IMR-90 (cell line): ENCODE data around the gene CLCN4. TPM values are rescaled to one million over a fixed set of nuclear protein-coding genes. Genes with fewer than 3 reads are reported as not detected.

Experiments
- ATAC-seq: fragments of 200-7000 bp; cut with Tn5 transposase; 2 replicates; pipeline ENCODE4 v1.9.1; 2020; ENCODE audit warnings: low read depth, mild to moderate bottlenecking, moderate library complexity
- BruUV-seq: library from RNA; stranded (reverse); fragments of 400-500 nt; replicated peaks from 2 replicates; lab custom pipeline; 2021; lab: Mats Ljungman, UMichigan
- CTCF ChIA-PET: fragments of 300-600 bp; formaldehyde crosslinking; extraction: SDS; loops from one replicate; lab custom pipeline; 2021; ENCODE audit warnings: antibody characterized with exemption; lab: Yijun Ruan, JAX
- POLR2A ChIA-PET: fragments of 300-600 bp; sonication (Branson Sonifier 250); formaldehyde crosslinking; loops from one replicate; lab custom pipeline; 2022; ENCODE audit warnings: antibody characterized with exemption; ENCODE audit not compliant: unreplicated experiment; lab: Charles Lee
- DNase-seq: peaks from one replicate; pipeline ENCODE4 v3.0.0; 2013
- H2AFZ ChIP-seq: replicated peaks from 2 replicates; pipeline ENCODE3; 2013; ENCODE audit warnings: low read length, mild to moderate bottlenecking; ENCODE audit not compliant: poor library complexity
- H2AK5ac ChIP-seq: 2 replicates; pipeline ENCODE4 v1.6.1; 2013; ENCODE audit warnings: low read depth, low read length, inconsistent platforms
- H2AK9ac ChIP-seq: replicated peaks from 2 replicates; pipeline ENCODE3; 2013; ENCODE audit warnings: mild to moderate bottlenecking, low read depth, low read length, moderate library complexity; ENCODE audit not compliant: poor library complexity
- H2BK120ac ChIP-seq: 2 replicates; pipeline ENCODE4 v1.6.1; 2013; ENCODE audit warnings: low read depth, low read length, inconsistent platforms
- H2BK15ac ChIP-seq: 3 replicates; pipeline ENCODE4 v1.6.1; 2013; ENCODE audit warnings: low read depth, low read length, inconsistent platforms
- H2BK20ac ChIP-seq: 2 replicates; pipeline ENCODE4 v1.6.1; 2013; ENCODE audit warnings: low read depth, mild to moderate bottlenecking, inconsistent platforms, low read length, moderate library complexity
- H2BK5ac ChIP-seq: 2 replicates; pipeline ENCODE4 v1.6.1; 2013; ENCODE audit warnings: mild to moderate bottlenecking, low read depth, low read length, inconsistent platforms; ENCODE audit not compliant: poor library complexity, severe bottlenecking
- H3K14ac ChIP-seq: replicated peaks from 2 replicates; pipeline ENCODE4 v1.6.1; 2013; ENCODE audit warnings: low read depth, low read length, inconsistent platforms
- H3K18ac ChIP-seq: 2 replicates; pipeline ENCODE4 v1.6.1; 2013; ENCODE audit warnings: low read depth, low read length, control low read depth
- H3K23ac ChIP-seq: 2 replicates; pipeline ENCODE4 v1.6.1; 2013; ENCODE audit warnings: low read depth, low read length, inconsistent platforms
- H3K27ac ChIP-seq: 2 replicates; pipeline ENCODE4 v1.5.1; 2013; ENCODE audit warnings: mild to moderate bottlenecking, control low read depth, low read length; ENCODE audit not compliant: insufficient read depth
- H3K27me3 ChIP-seq: 2 replicates; pipeline ENCODE4 v1.6.1; 2013; ENCODE audit warnings: low read length; ENCODE audit not compliant: control insufficient read depth, insufficient read depth
- H3K36me3 ChIP-seq: 2 replicates; pipeline ENCODE4 v1.6.1; 2013; ENCODE audit warnings: low read length, mixed read lengths; ENCODE audit not compliant: control insufficient read depth, insufficient read depth
- H3K4ac ChIP-seq: 2 replicates; pipeline ENCODE4 v1.6.1; 2013; ENCODE audit warnings: low read depth, low read length, inconsistent platforms
- H3K4me1 ChIP-seq: 2 replicates; pipeline ENCODE4 v1.6.1; 2013; ENCODE audit warnings: low read length, mixed read lengths; ENCODE audit not compliant: control insufficient read depth, insufficient read depth
- H3K4me2 ChIP-seq: 2 replicates; pipeline ENCODE4 v1.6.1; 2013; ENCODE audit warnings: low read depth, mild to moderate bottlenecking, control low read depth, low read length, moderate library complexity
- H3K4me3 ChIP-seq: 2 replicates; pipeline ENCODE4 v1.5.1; 2013; ENCODE audit warnings: low read depth, mild to moderate bottlenecking, control low read depth, low read length, moderate library complexity; ENCODE audit not compliant: insufficient read depth
- H3K56ac ChIP-seq: 2 replicates; pipeline ENCODE4 v1.6.1; 2013; ENCODE audit warnings: low read length, inconsistent platforms; ENCODE audit not compliant: insufficient read depth; ENCODE audit errors: extremely low read depth
- H3K79me1 ChIP-seq, 2 experiments: 2 replicates each; pipeline ENCODE4 v1.6.1; 2013; ENCODE audit warnings: low read length in 2 of 2, inconsistent platforms in 1 of 2, low read depth in 1 of 2
- H3K9ac ChIP-seq: 2 replicates; pipeline ENCODE4 v1.6.1; 2013; ENCODE audit warnings: low read depth, low read length, control low read depth
- H3K9me1 ChIP-seq: 2 replicates; pipeline ENCODE4 v1.6.1; 2013; ENCODE audit warnings: low read length, inconsistent platforms; ENCODE audit not compliant: insufficient read depth
- H3K9me3 ChIP-seq: 2 replicates; pipeline ENCODE4 v1.6.1; 2013; ENCODE audit warnings: low read length; ENCODE audit not compliant: control insufficient read depth, insufficient read depth
- H4K20me1 ChIP-seq: 2 replicates; pipeline ENCODE4 v1.6.1; 2013; ENCODE audit warnings: low read length, inconsistent platforms; ENCODE audit not compliant: insufficient read depth
- H4K5ac ChIP-seq: 2 replicates; pipeline ENCODE4 v1.6.1; 2013; ENCODE audit warnings: mild to moderate bottlenecking, low read depth, low read length, control low read depth
- H4K8ac ChIP-seq, 2 experiments: 2 replicates each; pipeline ENCODE4 v1.6.1; 2013; ENCODE audit warnings: low read depth in 2 of 2, low read length in 2 of 2, control low read depth in 1 of 2, inconsistent platforms in 1 of 2
- H4K91ac ChIP-seq: 2 replicates; pipeline ENCODE4 v1.6.1; 2013; ENCODE audit warnings: low read depth, low read length, inconsistent platforms; ENCODE audit not compliant: insufficient read depth
- BHLHE40 ChIP-seq: fragments of 150-350 bp; IDR thresholded peaks from 2 replicates; pipeline ENCODE4 v1.6.1; 2016; ENCODE audit warnings: mild to moderate bottlenecking, low read depth, low read length
- CEBPB ChIP-seq: IDR thresholded peaks from 2 replicates; pipeline ENCODE4 v1.6.1; 2012; ENCODE audit warnings: low read depth, low read length, improper control_type of control experiment
- CHD1 ChIP-seq: IDR thresholded peaks from 2 replicates; pipeline ENCODE4 v1.6.1; 2012; ENCODE audit warnings: low read depth, low read length, improper control_type of control experiment
- FOS ChIP-seq: fragments of 150-350 bp; IDR thresholded peaks from 2 replicates; pipeline ENCODE4 v1.6.1; 2016; ENCODE audit warnings: low read depth, low read length
- MAFK ChIP-seq: IDR thresholded peaks from 2 replicates; pipeline ENCODE4 v1.6.1; 2012; ENCODE audit warnings: low read depth, low read length, improper control_type of control experiment
- MAZ ChIP-seq: IDR thresholded peaks from 2 replicates; pipeline ENCODE4 v1.6.1; 2012; ENCODE audit warnings: low read depth, mild to moderate bottlenecking, low read length, improper control_type of control experiment, moderate library complexity, borderline replicate concordance
- MXI1 ChIP-seq: IDR thresholded peaks from 2 replicates; pipeline ENCODE4 v1.6.1; 2012; ENCODE audit warnings: low read depth, mild to moderate bottlenecking, low read length, moderate library complexity, borderline replicate concordance
- NFE2L2 ChIP-seq: fragments of 150-350 bp; IDR thresholded peaks from 2 replicates; pipeline ENCODE4 v1.6.1; 2016; ENCODE audit warnings: low read depth, mild to moderate bottlenecking, low read length
- POLR2A ChIP-seq: IDR thresholded peaks from 2 replicates; pipeline ENCODE4 v1.6.1; 2012; ENCODE audit warnings: mild to moderate bottlenecking, low read depth, low read length
- RAD21 ChIP-seq: IDR thresholded peaks from 2 replicates; pipeline ENCODE4 v1.6.1; 2012; ENCODE audit warnings: low read length, improper control_type of control experiment
- RCOR1 ChIP-seq: IDR thresholded peaks from 2 replicates; pipeline ENCODE4 v1.6.1; 2012; ENCODE audit warnings: mild to moderate bottlenecking, low read length, improper control_type of control experiment; ENCODE audit not compliant: insufficient replicate concordance
- RFX5 ChIP-seq: IDR thresholded peaks from 2 replicates; pipeline ENCODE4 v1.8.0; 2012; ENCODE audit warnings: low read depth, mild to moderate bottlenecking, low read length, moderate library complexity
- SMC3 ChIP-seq: fragments of 150-350 bp; IDR thresholded peaks from 2 replicates; pipeline ENCODE4 v1.6.1; 2016; ENCODE audit warnings: low read depth, mild to moderate bottlenecking, antibody characterized with exemption, low read length, moderate library complexity
- WGBS, 2 experiments: methylation state at CpG; one replicate each; pipeline versions ENCODE4 v1.1.5 to v1.1.7; 2013; ENCODE audit warnings: missing lambda C conversion rate in 2 of 2; ENCODE audit not compliant: insufficient read length in 1 of 2; ENCODE audit errors: extremely low coverage in 2 of 2; 5-methylcytosine and 5-hydroxymethylcytosine counted together
- dilution Hi-C: fragments of 300-500 bp; cut with HindIII; formaldehyde crosslinking; loops from one replicate; pipeline ENCODE4 v1.14.3; 2018; ENCODE audit warnings: low sequenced_read_pairs; ENCODE audit not compliant: unreplicated experiment
- in situ Hi-C: fragments of 300-500 bp; cut with MboI; formaldehyde crosslinking; loops from 3 replicates; pipeline ENCODE4 v1.14.3; 2019; ENCODE audit warnings: low sequenced_read_pairs, inconsistent platforms, mixed read lengths
- intact Hi-C: fragments of 100-400 bp; cut with micrococcal nuclease; formaldehyde crosslinking; loops from 2 replicates; pipeline ENCODE4 v1.10.0; 2022
- polyA plus RNA-seq, 3 experiments: library from polyadenylated mRNA; depleted of rRNA; stranded (reverse); fragments of >200 nt; gene quantifications; 2 replicates each; pipeline ENCODE4 v1.2.3, GENCODE V29; 2012; ENCODE audit warnings: low replicate concordance in 1 of 3
- total RNA-seq: library from RNA; depleted of rRNA; stranded (reverse); fragments of >200 nt; gene quantifications from 2 replicates; pipeline ENCODE4 v1.2.3, GENCODE V29; 2012
- TF ChIP-seq, protein P1 (sequence below): fragments of 150-350 bp; IDR thresholded peaks from 2 replicates; pipeline ENCODE4 v1.6.1; 2016; ENCODE audit warnings: low read depth, mild to moderate bottlenecking, low read length, moderate library complexity, borderline replicate concordance
- TF ChIP-seq, protein P2 (sequence below): fragments of 150-350 bp; IDR thresholded peaks from 2 replicates; pipeline ENCODE4 v1.6.1; 2017; ENCODE audit warnings: mild to moderate bottlenecking, antibody characterized with exemption, low read length, low read depth

CLCN4 gene
- total and polyA plus RNA-seq, 2 of the 4 experiments (the other 2 are of a cell fraction) = 2.2 to 4.5 TPM

DNA sequence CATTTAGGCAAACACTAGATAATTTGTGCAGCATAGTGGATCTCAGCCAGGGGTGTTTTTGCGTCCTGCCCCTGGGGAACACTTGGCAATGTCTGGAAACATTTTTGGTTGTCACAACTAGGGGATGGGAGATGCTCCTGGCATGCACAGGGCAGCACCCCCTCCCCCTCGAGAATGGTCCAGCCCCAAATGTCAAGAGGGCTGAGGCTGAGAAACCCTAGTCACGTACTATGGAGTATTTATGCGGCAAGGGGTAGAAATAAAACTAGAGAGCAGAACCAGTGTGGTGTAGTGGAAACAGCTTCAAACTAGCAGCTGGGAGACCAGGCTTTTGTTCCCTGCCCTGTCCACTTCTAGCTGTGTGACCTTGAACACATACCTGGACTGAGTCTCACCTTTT, 38.2 kb upstream of the CLCN4 start:
- Histone ChIP-seq H3K23ac (no peak overlapping the region), H3K9me3 (no peaks in the 10 kb centered on the region; the same call in 1 of the 2 replicates), H3K27me3 (no peaks in the 10 kb centered on the region), H3K4me2 (no peak overlapping the region), H2BK120ac (no peak overlapping the region), H2AK9ac (no peak overlapping the region), H2BK20ac (no peak overlapping the region), H2AFZ (no peak overlapping the region), H3K4ac (no peak overlapping the region), H3K18ac (no peak overlapping the region), H2AK5ac (no peak overlapping the region), H3K36me3 (peaks cover 17% of the 10 kb centered on the region; the same call in 1 of the 2 replicates), H3K4me3 (no peak overlapping the region), H3K27ac (no peak overlapping the region), H4K8ac (no peak overlapping the region), H3K56ac (no peak overlapping the region), H3K14ac (no peak overlapping the region), H4K91ac (no peak overlapping the region), H3K9ac (no peak overlapping the region), H4K20me1 (no peaks in the 10 kb centered on the region), H3K79me1 (peaks cover 0 to 21% of the 10 kb centered on the region in 2 experiments; a peak in 2 of 4 replicates), H3K4me1 (no peaks in the 10 kb centered on the region), H4K5ac (no peak overlapping the region), H3K9me1 (no peaks in the 10 kb centered on the region), H2BK15ac (no peak overlapping the region), H2BK5ac (no peak overlapping the region)
- dilution Hi-C loops = no loop called here
- ChIA-PET CTCF (interaction anchor here (0.7 to 2.3 kb wide), 5 partner anchors 11 to 257 kb away, joined by 3 to 5 read pairs (median 3); no protein-coding TSS in a partner anchor), POLR2A (no interaction called here)
- no peak for ATAC-seq
- no CpG with 5 or more reads among the region's 4 CpGs for WGBS, 2 experiments
- TF ChIP-seq FOS (no peak), CEBPB (no peak), RAD21 (no peak), CHD1 (no peak), NFE2L2 (no peak), MXI1 (no peak), RCOR1 (no peak), MAFK (no peak), RFX5 (no peak), POLR2A (no peak), SMC3 (no peak), BHLHE40 (no peak), MAZ (no peak)
- TF ChIP-seq, protein P1, sequence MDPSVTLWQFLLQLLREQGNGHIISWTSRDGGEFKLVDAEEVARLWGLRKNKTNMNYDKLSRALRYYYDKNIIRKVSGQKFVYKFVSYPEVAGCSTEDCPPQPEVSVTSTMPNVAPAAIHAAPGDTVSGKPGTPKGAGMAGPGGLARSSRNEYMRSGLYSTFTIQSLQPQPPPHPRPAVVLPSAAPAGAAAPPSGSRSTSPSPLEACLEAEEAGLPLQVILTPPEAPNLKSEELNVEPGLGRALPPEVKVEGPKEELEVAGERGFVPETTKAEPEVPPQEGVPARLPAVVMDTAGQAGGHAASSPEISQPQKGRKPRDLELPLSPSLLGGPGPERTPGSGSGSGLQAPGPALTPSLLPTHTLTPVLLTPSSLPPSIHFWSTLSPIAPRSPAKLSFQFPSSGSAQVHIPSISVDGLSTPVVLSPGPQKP = no peak
- TF ChIP-seq, protein P2, sequence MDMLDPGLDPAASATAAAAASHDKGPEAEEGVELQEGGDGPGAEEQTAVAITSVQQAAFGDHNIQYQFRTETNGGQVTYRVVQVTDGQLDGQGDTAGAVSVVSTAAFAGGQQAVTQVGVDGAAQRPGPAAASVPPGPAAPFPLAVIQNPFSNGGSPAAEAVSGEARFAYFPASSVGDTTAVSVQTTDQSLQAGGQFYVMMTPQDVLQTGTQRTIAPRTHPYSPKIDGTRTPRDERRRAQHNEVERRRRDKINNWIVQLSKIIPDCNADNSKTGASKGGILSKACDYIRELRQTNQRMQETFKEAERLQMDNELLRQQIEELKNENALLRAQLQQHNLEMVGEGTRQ = no peak
- BruUV-seq = no TSS peak
- intact Hi-C loops = loop anchor here (2.0 to 5.0 kb wide), 6 partner anchors 101 to 1304 kb away; no protein-coding TSS in a partner anchor
- in situ Hi-C loops = loop anchor here (5.0 to 25.0 kb wide), 3 partner anchors 121 to 1306 kb away; partner anchors contain the start of gene FAM9A
- no peak for DNase-seq
